AG09309 (cell line): ENCODE measurements around the gene SHMT2.

Source experiments
- DNase-seq: peaks from one replicate; pipeline ENCODE4 v3.0.0-alpha.2; 2010; ENCODE audit warnings: low read depth
- H3K4me3 ChIP-seq: 2 replicates; pipeline ENCODE4 v1.5.1; 2011; ENCODE audit warnings: mild to moderate bottlenecking, low read depth, low read length, moderate library complexity; ENCODE audit not compliant: control insufficient read depth
- CTCF ChIP-seq: IDR thresholded peaks from 2 replicates; pipeline ENCODE4 v1.5.1; 2011; ENCODE audit warnings: mild to moderate bottlenecking, low read depth, low read length, inconsistent platforms; ENCODE audit not compliant: insufficient read depth, control insufficient read depth; ENCODE audit errors: missing control alignments

The SHMT2 gene

DNA sequence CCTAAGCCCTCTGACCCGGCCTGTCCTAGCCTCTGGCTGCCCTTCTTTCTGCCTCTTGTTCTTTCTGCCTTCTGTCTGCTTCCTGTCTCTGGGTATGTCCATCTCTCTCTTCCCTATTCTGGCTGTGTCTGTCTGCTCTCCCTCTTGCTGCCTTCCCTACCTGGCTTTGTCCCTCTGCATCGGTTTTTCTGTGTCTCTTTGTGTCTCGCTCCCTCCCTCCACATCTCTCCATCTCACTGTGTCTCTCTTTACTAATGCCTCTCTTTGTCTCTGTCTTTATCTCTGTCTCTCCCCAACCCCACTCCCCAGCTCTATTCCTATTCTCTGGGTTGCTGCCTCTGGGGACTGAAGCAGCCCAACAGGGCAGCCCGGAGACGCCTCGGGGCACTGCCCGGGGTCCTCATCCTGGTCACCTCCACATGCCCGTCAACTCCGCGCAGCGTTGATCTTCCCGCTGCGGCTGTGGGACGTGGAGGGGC lies 10.1 kb downstream of the SHMT2 start:
- TF ChIP-seq CTCF, result no peak
- H3K4me3 ChIP-seq, result peak overlapping the region; percentile 94
- DNase-seq, result no peak

DNA sequence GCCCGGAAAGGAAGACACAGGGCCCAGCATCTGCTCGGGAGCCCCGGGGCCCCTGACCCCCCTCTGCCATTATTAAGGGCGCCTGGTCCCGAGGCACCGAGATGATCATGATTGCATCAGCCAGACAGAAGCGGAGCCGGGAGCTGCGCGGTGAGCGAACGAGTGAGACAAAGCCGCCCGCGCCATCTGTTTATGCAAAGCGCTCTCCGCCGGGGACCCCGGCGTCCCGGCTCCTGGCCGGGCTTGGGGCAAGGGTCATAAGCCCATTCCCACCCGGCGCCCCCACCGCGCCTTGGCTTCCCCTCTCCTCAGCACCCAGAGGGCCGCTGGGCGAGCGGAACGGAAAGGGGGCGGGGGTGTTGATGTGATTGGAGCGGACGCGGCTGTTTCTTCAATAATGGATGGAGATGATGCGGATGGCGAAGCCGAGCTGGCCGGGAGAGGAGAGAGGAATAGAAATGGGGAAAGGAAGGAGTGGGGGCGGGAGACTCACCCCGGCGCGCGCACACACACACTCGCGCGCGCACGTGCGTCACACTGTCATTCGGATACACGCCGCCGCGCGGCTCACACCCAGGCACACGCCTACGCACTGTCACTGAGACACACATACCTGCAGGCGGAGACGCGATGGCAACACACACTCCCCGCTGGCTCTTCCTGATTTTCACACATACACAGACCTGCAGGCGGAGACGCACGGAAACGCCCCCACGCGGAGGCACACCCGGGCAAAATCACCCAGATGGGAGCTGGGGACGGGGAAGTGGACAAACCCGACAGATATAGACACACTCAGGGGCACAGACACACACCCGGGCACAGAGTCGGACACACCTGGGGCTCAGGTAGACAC lies 10.8 kb downstream of the SHMT2 start:
- no peak for DNase-seq
- TF ChIP-seq CTCF, result no peak
- H3K4me3 ChIP-seq, result peak overlapping the region; percentile 94

GRCh38 chr12:57240926-57241401 lies 11.5 kb downstream of the SHMT2 start:
- H3K4me3 ChIP-seq, result peak overlapping the region; percentile 94
- no peak for TF ChIP-seq CTCF
- DNase-seq, result no peak

GRCh38 chr12:57241402-57242310 lies 12.1 kb downstream of the SHMT2 start:
- H3K4me3 ChIP-seq, result peak overlapping the region; percentile 94
- no peak for DNase-seq
- no peak for TF ChIP-seq CTCF

- no peak for TF ChIP-seq CTCF
- no peak for DNase-seq
- no peak overlapping the region for H3K4me3 ChIP-seq
Measured at GRCh38 chr12:57242329-57242690, 12.8 kb downstream of the SHMT2 start.

GRCh38 chr12:57242691-57243454 lies 13.4 kb downstream of the SHMT2 start:
- H3K4me3 ChIP-seq, result peak overlapping the region; percentile 22
- DNase-seq, result no peak
- peak; percentile 73 for TF ChIP-seq CTCF
